Measurements from ENCODE around the gene ZBTB7C.

DNA sequence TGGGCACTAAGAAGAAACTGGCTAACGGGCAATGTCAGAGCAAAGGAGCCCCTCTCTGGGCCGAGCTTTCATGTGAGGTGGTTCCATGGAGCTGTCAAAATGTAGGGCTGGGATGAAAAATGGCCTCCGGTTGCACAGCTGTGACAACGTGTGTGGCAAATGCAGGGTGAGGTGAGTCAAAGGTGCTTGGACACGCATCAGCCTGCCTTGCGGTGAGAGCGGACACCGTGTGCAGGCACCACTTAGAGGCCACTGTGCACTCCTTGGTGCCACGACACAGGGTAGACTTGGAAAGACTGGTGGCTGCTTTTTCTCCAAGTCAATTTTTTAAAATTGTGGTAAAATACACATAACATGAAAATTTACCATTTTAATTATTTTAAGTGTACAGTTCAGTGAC is 195.4 kb downstream of the ZBTB7C start:
- TF ChIP-seq TAF1 (IDR thresholded peaks at IDR 0.05; ENCODE audit: borderline replicate concordance, insufficient read depth, low read length) (no peak), FOXP2 (optimal IDR thresholded peaks at IDR 0.05; ENCODE audit: borderline replicate concordance, extremely low read depth, extremely low read length, insufficient read depth) (no peak), SIN3A (IDR thresholded peaks at IDR 0.05; ENCODE audit: borderline replicate concordance, insufficient read depth, low read length) (no peak)
